Mammary epithelial cell (primary cell): Measurements from ENCODE around the gene PUS1.
"Not testable (repeated sequence)": the region's sequence is repeated elsewhere in the genome, so short reads cannot be mapped to it uniquely, and the experiment has no call there.

Experiments used
- CTCF ChIP-seq, 2 donors: IDR thresholded peaks in 1 of 2; conservative IDR thresholded peaks in 1 of 2; 2 replicates each; pipeline ENCODE4 v1.5.1; 2011 to 2012; ENCODE audit warnings: inconsistent platforms in 2 of 2, low read length in 2 of 2, mild to moderate bottlenecking in 2 of 2, control low read depth in 1 of 2, low read depth in 1 of 2; ENCODE audit not compliant: insufficient read depth in 1 of 2; ENCODE audit errors: extremely low read depth in 1 of 2
- EZH2 ChIP-seq: IDR thresholded peaks from 2 replicates; pipeline ENCODE4 v1.6.1; 2012; ENCODE audit warnings: low read length, inconsistent platforms, borderline replicate concordance

- TF ChIP-seq CTCF (conservative IDR thresholded peaks at IDR 0.05 in 1 of 2, IDR thresholded peaks at IDR 0.05 in 1 of 2; ENCODE audit: extremely low read depth in 1 of 2, insufficient read depth in 1 of 2, low read depth in 1 of 2, low read length in 2 of 2); EZH2: not testable (repeated sequence)
Measured at GRCh38 chr12:131953810-131954209, 24.7 kb downstream of the PUS1 start.
